H1 (cell line): ENCODE results near the gene ADARB2. TPM values are rescaled to one million over a fixed set of nuclear protein-coding genes. Genes with fewer than 3 reads are reported as not detected.

Experiments
- CTCF ChIA-PET: fragments of 300-600 bp; sonication (Branson Sonifier 250); formaldehyde crosslinking; loops from one replicate; lab custom pipeline; 2021; ENCODE audit not compliant: partially characterized antibody; lab: Charles Lee
- POLR2A ChIA-PET: fragments of 300-600 bp; sonication (Branson Sonifier 250); formaldehyde crosslinking; loops from one replicate; lab custom pipeline; 2021; ENCODE audit warnings: inconsistent platforms; ENCODE audit not compliant: partially characterized antibody; lab: Charles Lee
- DNase-seq, 2 experiments: peaks; one replicate each; pipeline versions ENCODE4 v3.0.0 to v3.0.0-alpha.2; 2010 to 2022; ENCODE audit warnings: low spot score in 2 of 2, low read depth in 1 of 2, mixed read lengths in 1 of 2
- FAIRE-seq: peaks from 2 replicates; lab custom pipeline; 2011; peaks lifted over from hg19 to GRCh38; lab: Jason Lieb, UNC
- H2AFZ ChIP-seq: 2 replicates; pipeline ENCODE4 v1.8.1; 2012; ENCODE audit warnings: low read length, inconsistent platforms
- H2AK5ac ChIP-seq: 2 replicates; pipeline ENCODE4 v1.6.1; 2013; ENCODE audit warnings: low read depth, low read length
- H2BK120ac ChIP-seq: replicated peaks from 2 replicates; pipeline ENCODE3; 2013; ENCODE audit warnings: low read depth, low read length, inconsistent platforms
- H2BK12ac ChIP-seq: 2 replicates; pipeline ENCODE4 v1.6.1; 2013; ENCODE audit warnings: low read depth, low read length
- H2BK15ac ChIP-seq: 2 replicates; pipeline ENCODE4 v1.6.1; 2013; ENCODE audit warnings: low read length
- H2BK20ac ChIP-seq: 2 replicates; pipeline ENCODE4 v1.6.1; 2013; ENCODE audit warnings: low read length
- H2BK5ac ChIP-seq: 2 replicates; pipeline ENCODE4 v1.6.1; 2013; ENCODE audit warnings: low read depth, low read length
- H3K14ac ChIP-seq: 2 replicates; pipeline ENCODE4 v1.6.1; 2013; ENCODE audit warnings: inconsistent platforms; ENCODE audit not compliant: insufficient read length
- H3K18ac ChIP-seq: 2 replicates; pipeline ENCODE4 v1.6.1; 2013; ENCODE audit warnings: low read length; ENCODE audit errors: extremely low read depth
- H3K23ac ChIP-seq: 2 replicates; pipeline ENCODE4 v1.6.1; 2013; ENCODE audit warnings: inconsistent platforms; ENCODE audit not compliant: insufficient read length
- H3K23me2 ChIP-seq: 2 replicates; pipeline ENCODE4 v1.6.1; 2013; ENCODE audit warnings: low read depth, low read length
- H3K27ac ChIP-seq: 2 replicates; pipeline ENCODE4 v1.6.1; 2011; ENCODE audit warnings: low read depth, low read length, inconsistent platforms
- H3K27me3 ChIP-seq, 4 experiments: replicated peaks in 1 of 4; 1 replicate in 1 of 4; 2 replicates in 3 of 4; pipeline versions ENCODE4 v1.6.1 to v1.8.1; 2011 to 2013; ENCODE audit warnings: low read length in 3 of 4, mild to moderate bottlenecking in 3 of 4, inconsistent platforms in 2 of 4, mixed read lengths in 2 of 4, moderate library complexity in 1 of 4; ENCODE audit not compliant: control insufficient read depth in 3 of 4, insufficient read depth in 3 of 4; ENCODE audit errors: extremely low read depth in 1 of 4
- H3K36me3 ChIP-seq, 4 experiments: 2 replicates each; pipeline versions ENCODE4 v1.6.1 to v1.8.1; 2011 to 2013; ENCODE audit warnings: mild to moderate bottlenecking in 4 of 4, low read length in 3 of 4, moderate library complexity in 2 of 4, control low read depth in 1 of 4, inconsistent platforms in 1 of 4; ENCODE audit not compliant: insufficient read depth in 4 of 4, control insufficient read depth in 2 of 4
- H3K4ac ChIP-seq: replicated peaks from 2 replicates; pipeline ENCODE3; 2013; ENCODE audit warnings: low read length, low read depth, mixed read lengths, inconsistent platforms; ENCODE audit not compliant: insufficient read length
- H3K4me1 ChIP-seq, 4 experiments: replicated peaks in 1 of 4; 1 replicate in 1 of 4; 2 replicates in 3 of 4; pipeline versions ENCODE4 v1.6.1 to v1.8.1; 2011 to 2013; ENCODE audit warnings: low read length in 3 of 4, inconsistent platforms in 2 of 4, mixed read lengths in 1 of 4; ENCODE audit not compliant: insufficient read depth in 4 of 4, control insufficient read depth in 3 of 4
- H3K4me2 ChIP-seq, 2 experiments: 2 replicates each; pipeline versions ENCODE4 v1.6.1 to v1.8.1; 2011 to 2013; ENCODE audit warnings: low read depth in 2 of 2, low read length in 2 of 2, control low read depth in 1 of 2, inconsistent platforms in 1 of 2, mild to moderate bottlenecking in 1 of 2; ENCODE audit not compliant: insufficient read depth in 1 of 2
- H3K4me3 ChIP-seq, 4 experiments: fragments of 200-600, 300-600 bp in 1 of 4; sonication (generic), shearing (Covaris generic), sonication (Bioruptor Twin) in 1 of 4; 2 replicates each; pipeline versions ENCODE4 v1.5.1 to v1.8.1; 2011 to 2016; ENCODE audit warnings: low read length in 4 of 4, low read depth in 3 of 4, control low read depth in 2 of 4, inconsistent platforms in 2 of 4, mild to moderate bottlenecking in 2 of 4, mixed read lengths in 1 of 4, moderate library complexity in 1 of 4; ENCODE audit not compliant: insufficient read depth in 2 of 4; ENCODE audit errors: extremely low read depth in 1 of 4
- H3K56ac ChIP-seq: replicated peaks from 2 replicates; pipeline ENCODE3; 2013; ENCODE audit warnings: low read depth, mild to moderate bottlenecking, mixed read lengths, low read length, inconsistent platforms; ENCODE audit not compliant: insufficient read length
- H3K79me1 ChIP-seq: 2 replicates; pipeline ENCODE4 v1.6.1; 2013; ENCODE audit warnings: low read depth, low read length, control low read depth
- H3K79me2 ChIP-seq, 2 experiments: 2 replicates each; pipeline versions ENCODE4 v1.6.1 to v1.8.1; 2012 to 2013; ENCODE audit warnings: low read length in 2 of 2, mild to moderate bottlenecking in 2 of 2, inconsistent platforms in 1 of 2; ENCODE audit not compliant: insufficient read depth in 2 of 2, control insufficient read depth in 1 of 2
- H3K9ac ChIP-seq, 4 experiments: replicated peaks in 1 of 4; 1 replicate in 1 of 4; 2 replicates in 3 of 4; pipeline versions ENCODE4 v1.6.1 to v1.8.1; 2011 to 2013; ENCODE audit warnings: low read depth in 3 of 4, low read length in 3 of 4, control low read depth in 2 of 4, mild to moderate bottlenecking in 2 of 4, moderate library complexity in 2 of 4, inconsistent platforms in 1 of 4; ENCODE audit errors: extremely low read depth in 1 of 4
- H3K9me3 ChIP-seq, 2 experiments: 2 replicates each; pipeline versions ENCODE4 v1.6.1 to v1.8.1; 2012 to 2013; ENCODE audit warnings: mild to moderate bottlenecking in 2 of 2, moderate library complexity in 2 of 2, control low read depth in 1 of 2, inconsistent platforms in 1 of 2, low read depth in 1 of 2, low read length in 1 of 2, mixed read lengths in 1 of 2; ENCODE audit not compliant: insufficient read depth in 2 of 2
- H4K20me1 ChIP-seq, 2 experiments: replicated peaks in 1 of 2; 2 replicates each; pipeline versions ENCODE3 to v1.8.1; 2011 to 2013; ENCODE audit warnings: inconsistent platforms in 2 of 2, low read length in 2 of 2, mild to moderate bottlenecking in 1 of 2; ENCODE audit not compliant: insufficient read depth in 2 of 2, control insufficient read depth in 1 of 2
- H4K5ac ChIP-seq: 2 replicates; pipeline ENCODE4 v1.6.1; 2013; ENCODE audit warnings: low read length, low read depth, mixed read lengths, inconsistent platforms; ENCODE audit not compliant: insufficient read length
- H4K8ac ChIP-seq: 2 replicates; pipeline ENCODE4 v1.8.0; 2013; ENCODE audit warnings: mild to moderate bottlenecking, moderate library complexity, low read length, inconsistent platforms; ENCODE audit not compliant: insufficient read depth; ENCODE audit errors: extremely low read depth
- H4K91ac ChIP-seq: replicated peaks from 2 replicates; pipeline ENCODE3; 2013; ENCODE audit warnings: low read length, mixed read lengths, inconsistent platforms; ENCODE audit not compliant: insufficient read length
- ASH2L ChIP-seq: fragments of 200-600, 300-600 bp; sonication (generic); IDR thresholded peaks from one replicate; pipeline ENCODE4 v1.7.1; 2017; ENCODE audit warnings: low read length
- FOSL1 ChIP-seq: IDR thresholded peaks from 2 replicates; pipeline ENCODE4 v1.6.1; 2011; ENCODE audit warnings: mild to moderate bottlenecking, low read depth, low read length, moderate library complexity; ENCODE audit not compliant: insufficient read depth
- WGBS, 2 experiments: shearing (Covaris generic) in 1 of 2; methylation state at CpG; one replicate each; pipeline versions ENCODE4 v1.1.6 to v1.1.7; 2013 to 2015; ENCODE audit warnings: low lambda C conversion rate in 2 of 2, mixed read lengths in 2 of 2, inconsistent platforms in 1 of 2, low coverage in 1 of 2, missing lambda C conversion rate in 1 of 2; ENCODE audit not compliant: insufficient replicate concordance in 2 of 2, insufficient coverage in 1 of 2, insufficient read length in 1 of 2; ENCODE audit errors: extremely low coverage in 1 of 2, missing lambda C conversion rate in 1 of 2; 5-methylcytosine and 5-hydroxymethylcytosine counted together
- polyA plus RNA-seq, 7 experiments: library from polyadenylated mRNA; depleted of rRNA in 3 of 7; stranded (reverse) in 5 of 7; unstranded in 2 of 7; fragments of >200 nt in 5 of 7; fragments of 200-250 nt in 2 of 7; gene quantifications; 1 replicate in 5 of 7; 2 replicates in 1 of 7; 4 replicates in 1 of 7; pipeline versions ENCODE4 v1.2.1 to v1.2.3, GENCODE V29; 2011 to 2013; ENCODE audit warnings: missing spikeins in 2 of 7, mixed read lengths in 2 of 7
- total RNA-seq: library from RNA; stranded (reverse); fragmentation: NEBNext Ultra II Directional; extraction: Animal tissue kit (Norgen Biotek cat#: 25700); gene quantifications from 2 replicates; pipeline ENCODE4 v1.2.1, GENCODE V29; 2021
- TF ChIP-seq, protein P1 (sequence below): IDR thresholded peaks from 2 replicates; pipeline ENCODE4 v1.6.1; 2011; ENCODE audit warnings: low read length, improper control_type of control experiment
- TF ChIP-seq, protein P2 (sequence below): IDR thresholded peaks from 2 replicates; pipeline ENCODE4 v1.6.1; 2012; ENCODE audit warnings: low read length, inconsistent platforms
- TF ChIP-seq, protein P3 (sequence below), 3 experiments: IDR thresholded peaks; 1 replicate in 2 of 3; 2 replicates in 1 of 3; pipeline versions ENCODE4 v1.5.1 to v1.6.1; 2011; ENCODE audit warnings: low read length in 3 of 3, mild to moderate bottlenecking in 3 of 3, inconsistent platforms in 2 of 3, low read depth in 1 of 3, moderate library complexity in 1 of 3; ENCODE audit not compliant: insufficient read depth in 1 of 3; ENCODE audit errors: control extremely low read depth in 1 of 3

ADARB2 gene
- total and polyA plus RNA-seq, 2 of the 8 experiments (the other 6 are each of a cell fraction or from before 2014, with no cell fraction given): 2.2 to 2.8 TPM

DNA sequence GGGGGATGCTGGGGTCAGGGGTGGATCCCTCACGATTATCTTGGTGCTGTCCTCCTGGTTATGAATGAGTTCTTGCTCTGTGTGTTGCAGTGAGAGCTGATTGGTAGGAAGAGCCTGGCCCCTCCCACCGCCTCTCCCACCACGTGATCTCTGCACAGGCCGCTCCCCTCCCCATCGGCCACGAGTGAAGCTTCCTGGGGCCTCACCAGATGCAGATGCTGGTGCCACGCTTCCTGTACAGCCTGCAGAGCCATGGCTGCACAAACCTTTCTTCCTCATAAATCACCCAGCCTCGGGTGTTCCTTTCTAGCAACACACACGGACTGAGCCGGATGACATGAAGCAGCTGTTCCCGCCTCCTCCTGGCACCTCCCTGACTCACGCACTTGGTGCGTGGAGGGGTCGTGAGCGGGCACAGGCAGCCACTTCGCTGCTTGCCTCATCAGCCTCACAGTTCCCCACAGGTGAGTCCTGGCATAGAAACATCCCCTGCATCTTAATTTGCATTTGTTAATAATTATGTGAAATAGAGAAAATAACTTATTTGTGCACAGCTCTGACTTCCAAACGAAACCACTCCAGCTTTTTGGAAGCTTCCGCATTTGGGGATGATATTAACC, 210.8 kb downstream of the ADARB2 start:
- no peak overlapping the region for H3K4me3 ChIP-seq
- no peak overlapping the region for H4K91ac ChIP-seq
- H4K5ac ChIP-seq: no peak overlapping the region
- peaks cover 3% of the 10 kb centered on the region; the same call in 1 of the 2 replicates for H3K79me1 ChIP-seq
- ChIA-PET CTCF (no interaction called here), POLR2A (no interaction called here)
- H2AFZ ChIP-seq: no peak overlapping the region
- H3K18ac ChIP-seq: no peak overlapping the region
- H3K14ac ChIP-seq: no peak overlapping the region
- no peak overlapping the region for H3K9ac ChIP-seq
- peaks cover 0 to 6% of the 10 kb centered on the region in 2 experiments for H4K20me1 ChIP-seq
- no peak overlapping the region for H3K56ac ChIP-seq
- WGBS, 2 experiments: 83% methylated on average over 18 of the region's 18 CpGs; no CpG with 5 or more reads in 1 of the 2 experiments
- no peak overlapping the region for H2BK15ac ChIP-seq
- TF ChIP-seq, protein P1, sequence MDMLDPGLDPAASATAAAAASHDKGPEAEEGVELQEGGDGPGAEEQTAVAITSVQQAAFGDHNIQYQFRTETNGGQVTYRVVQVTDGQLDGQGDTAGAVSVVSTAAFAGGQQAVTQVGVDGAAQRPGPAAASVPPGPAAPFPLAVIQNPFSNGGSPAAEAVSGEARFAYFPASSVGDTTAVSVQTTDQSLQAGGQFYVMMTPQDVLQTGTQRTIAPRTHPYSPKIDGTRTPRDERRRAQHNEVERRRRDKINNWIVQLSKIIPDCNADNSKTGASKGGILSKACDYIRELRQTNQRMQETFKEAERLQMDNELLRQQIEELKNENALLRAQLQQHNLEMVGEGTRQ: peak; percentile 37; the same call in 1 of the 2 replicates
- TF ChIP-seq, protein P2, sequence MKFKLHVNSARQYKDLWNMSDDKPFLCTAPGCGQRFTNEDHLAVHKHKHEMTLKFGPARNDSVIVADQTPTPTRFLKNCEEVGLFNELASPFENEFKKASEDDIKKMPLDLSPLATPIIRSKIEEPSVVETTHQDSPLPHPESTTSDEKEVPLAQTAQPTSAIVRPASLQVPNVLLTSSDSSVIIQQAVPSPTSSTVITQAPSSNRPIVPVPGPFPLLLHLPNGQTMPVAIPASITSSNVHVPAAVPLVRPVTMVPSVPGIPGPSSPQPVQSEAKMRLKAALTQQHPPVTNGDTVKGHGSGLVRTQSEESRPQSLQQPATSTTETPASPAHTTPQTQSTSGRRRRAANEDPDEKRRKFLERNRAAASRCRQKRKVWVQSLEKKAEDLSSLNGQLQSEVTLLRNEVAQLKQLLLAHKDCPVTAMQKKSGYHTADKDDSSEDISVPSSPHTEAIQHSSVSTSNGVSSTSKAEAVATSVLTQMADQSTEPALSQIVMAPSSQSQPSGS: no peak
- TF ChIP-seq, protein P3, sequence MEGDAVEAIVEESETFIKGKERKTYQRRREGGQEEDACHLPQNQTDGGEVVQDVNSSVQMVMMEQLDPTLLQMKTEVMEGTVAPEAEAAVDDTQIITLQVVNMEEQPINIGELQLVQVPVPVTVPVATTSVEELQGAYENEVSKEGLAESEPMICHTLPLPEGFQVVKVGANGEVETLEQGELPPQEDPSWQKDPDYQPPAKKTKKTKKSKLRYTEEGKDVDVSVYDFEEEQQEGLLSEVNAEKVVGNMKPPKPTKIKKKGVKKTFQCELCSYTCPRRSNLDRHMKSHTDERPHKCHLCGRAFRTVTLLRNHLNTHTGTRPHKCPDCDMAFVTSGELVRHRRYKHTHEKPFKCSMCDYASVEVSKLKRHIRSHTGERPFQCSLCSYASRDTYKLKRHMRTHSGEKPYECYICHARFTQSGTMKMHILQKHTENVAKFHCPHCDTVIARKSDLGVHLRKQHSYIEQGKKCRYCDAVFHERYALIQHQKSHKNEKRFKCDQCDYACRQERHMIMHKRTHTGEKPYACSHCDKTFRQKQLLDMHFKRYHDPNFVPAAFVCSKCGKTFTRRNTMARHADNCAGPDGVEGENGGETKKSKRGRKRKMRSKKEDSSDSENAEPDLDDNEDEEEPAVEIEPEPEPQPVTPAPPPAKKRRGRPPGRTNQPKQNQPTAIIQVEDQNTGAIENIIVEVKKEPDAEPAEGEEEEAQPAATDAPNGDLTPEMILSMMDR (IDR thresholded peaks at IDR 0.05; ENCODE audit: control extremely low read depth in 1 of 3, insufficient read depth in 1 of 3, low read depth in 1 of 3, low read length in 3 of 3): no peak
- TF ChIP-seq ASH2L (no peak), FOSL1 (no peak)
- TF ChIP-seq, all 59 proteins: peak for 1
- no peak overlapping the region for H3K27ac ChIP-seq
- no peak overlapping the region; a peak in 1 of 4 replicates for H3K4me2 ChIP-seq
- no peak for DNase-seq
- no peak overlapping the region for H2BK5ac ChIP-seq
- H3K23ac ChIP-seq: no peak overlapping the region
- 0 out of 7 replicates have a peak, but pooled peaks cover 0 to 4% (median 0%) of the 10 kb centered on the region in 4 experiments for H3K27me3 ChIP-seq
- H4K8ac ChIP-seq: no peak overlapping the region; the same call in 1 of the 2 replicates
- no peaks in the 10 kb centered on the region for H3K9me3 ChIP-seq
- no peaks in the 10 kb centered on the region; a peak in 1 of 8 replicates for H3K36me3 ChIP-seq
- no peak overlapping the region for H2AK5ac ChIP-seq
- H2BK20ac ChIP-seq: no peak overlapping the region
- H3K79me2 ChIP-seq: no peaks in the 10 kb centered on the region
- H3K4ac ChIP-seq: no peak overlapping the region
- peaks cover 1 to 21% (median 10%) of the 10 kb centered on the region in 4 experiments; a peak in 6 of 7 replicates for H3K4me1 ChIP-seq
- peaks cover 2% of the 10 kb centered on the region; the same call in 1 of the 2 replicates for H3K23me2 ChIP-seq
- H2BK12ac ChIP-seq: peak overlapping the region; percentile 55; the same call in 1 of the 2 replicates
- FAIRE-seq: no peak
- H2BK120ac ChIP-seq: no peak overlapping the region
